IgD-negative memory B cell (primary cell): ENCODE measurements around the gene ZBTB7B. TPM values are rescaled to one million over a fixed set of nuclear protein-coding genes. Genes with fewer than 3 reads are reported as not detected.

Experiments used
- H3K27ac Mint-ChIP-seq, 3 donors: one replicate each; pipeline ENCODE4 v1.8.0; 2020 to 2022; ENCODE audit warnings: mild to moderate bottlenecking in 3 of 3, mixed read lengths in 3 of 3, moderate library complexity in 1 of 3
- H3K27me3 Mint-ChIP-seq: one replicate; pipeline ENCODE4 v1.8.0; 2021; ENCODE audit warnings: mixed read lengths
- H3K36me3 Mint-ChIP-seq: one replicate; pipeline ENCODE4 v1.8.0; 2020; ENCODE audit warnings: mild to moderate bottlenecking, mixed read lengths
- H3K4me1 Mint-ChIP-seq, 3 donors: one replicate each; pipeline ENCODE4 v1.8.0; 2020 to 2022; ENCODE audit warnings: mixed read lengths in 3 of 3, mild to moderate bottlenecking in 1 of 3
- H3K4me3 Mint-ChIP-seq, 4 donors: one replicate each; pipeline ENCODE4 v1.8.0; 2020 to 2022; ENCODE audit warnings: mild to moderate bottlenecking in 4 of 4, mixed read lengths in 4 of 4, moderate library complexity in 3 of 4
- H3K9me3 Mint-ChIP-seq, 3 donors: one replicate each; pipeline ENCODE4 v1.8.0; 2020 to 2021; ENCODE audit warnings: mixed read lengths in 3 of 3, mild to moderate bottlenecking in 1 of 3
- polyA plus RNA-seq: library from polyadenylated mRNA; unstranded; fragments of 300-500 nt; fragmentation: Illumina TruSeq; gene quantifications from one replicate; pipeline ENCODE4 v1.2.3, GENCODE V29; 2021

The ZBTB7B gene
- polyA plus RNA-seq, 1 donor from 2014 or later: 7.7 TPM

DNA sequence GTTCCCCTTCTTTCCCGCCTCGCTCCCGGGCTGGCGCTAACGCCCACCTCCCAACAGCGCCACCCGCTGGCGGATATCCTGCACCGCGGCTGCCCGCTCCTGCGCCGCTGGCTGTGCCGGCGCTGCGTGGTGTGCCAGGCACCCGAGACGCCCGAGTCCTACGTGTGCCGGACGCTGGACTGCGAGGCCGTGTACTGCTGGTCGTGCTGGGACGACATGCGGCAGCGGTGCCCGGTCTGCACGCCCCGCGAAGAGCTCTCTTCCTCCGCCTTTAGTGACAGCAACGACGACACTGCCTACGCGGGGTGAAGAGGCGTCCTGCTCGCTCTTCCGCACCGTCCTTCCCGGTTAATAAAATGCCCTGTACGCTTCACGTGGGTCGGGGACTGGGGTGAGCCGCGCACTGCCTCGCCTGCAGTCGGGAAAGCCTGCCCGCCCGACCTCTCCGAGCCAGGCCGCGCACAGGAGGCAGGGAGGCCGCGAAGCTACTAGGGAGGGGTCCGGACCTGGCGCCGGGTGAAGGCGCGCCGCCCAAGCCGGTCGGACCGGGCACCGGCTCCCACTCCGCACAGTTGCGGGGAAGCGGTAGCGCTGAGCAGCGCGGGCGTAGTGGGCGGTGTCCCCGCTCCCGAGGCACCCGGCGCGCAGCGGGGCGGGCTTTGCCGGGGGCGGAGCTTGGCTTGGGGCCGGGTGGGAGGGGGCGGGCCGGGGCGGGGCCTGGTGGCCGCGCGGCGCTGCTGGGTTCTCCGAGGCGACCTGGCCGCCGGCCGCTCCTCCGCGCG is 48.1 kb downstream of the ZBTB7B start, which contains the start of gene ADAM15:
TSS of gene ADAM15 (plus strand) at position 757 of the 782 bp plus-strand sequence. CDS start 71 bp downstream, outside the sequence.
- H3K9me3 Mint-ChIP-seq: no peaks in the 10 kb centered on the region
- H3K27ac Mint-ChIP-seq: no peak within 1 kb of the TSS
- no peaks in the 10 kb centered on the region for H3K27me3 Mint-ChIP-seq
- no peaks in the 10 kb centered on the region for H3K36me3 Mint-ChIP-seq
- H3K4me1 Mint-ChIP-seq: peaks cover 0 to 13% (median 9%) of the 10 kb centered on the region in 3 donors
- peak within 1 kb of the TSS; percentile 86 to 95 (median 90) for H3K4me3 Mint-ChIP-seq

GRCh38 chr1:155051342-155051776 is 48.8 kb downstream of the ZBTB7B start:
- Mint-ChIP-seq H3K27ac (no peak overlapping the region), H3K4me1 (peaks cover 0 to 13% (median 9%) of the 10 kb centered on the region in 3 donors)

DNA sequence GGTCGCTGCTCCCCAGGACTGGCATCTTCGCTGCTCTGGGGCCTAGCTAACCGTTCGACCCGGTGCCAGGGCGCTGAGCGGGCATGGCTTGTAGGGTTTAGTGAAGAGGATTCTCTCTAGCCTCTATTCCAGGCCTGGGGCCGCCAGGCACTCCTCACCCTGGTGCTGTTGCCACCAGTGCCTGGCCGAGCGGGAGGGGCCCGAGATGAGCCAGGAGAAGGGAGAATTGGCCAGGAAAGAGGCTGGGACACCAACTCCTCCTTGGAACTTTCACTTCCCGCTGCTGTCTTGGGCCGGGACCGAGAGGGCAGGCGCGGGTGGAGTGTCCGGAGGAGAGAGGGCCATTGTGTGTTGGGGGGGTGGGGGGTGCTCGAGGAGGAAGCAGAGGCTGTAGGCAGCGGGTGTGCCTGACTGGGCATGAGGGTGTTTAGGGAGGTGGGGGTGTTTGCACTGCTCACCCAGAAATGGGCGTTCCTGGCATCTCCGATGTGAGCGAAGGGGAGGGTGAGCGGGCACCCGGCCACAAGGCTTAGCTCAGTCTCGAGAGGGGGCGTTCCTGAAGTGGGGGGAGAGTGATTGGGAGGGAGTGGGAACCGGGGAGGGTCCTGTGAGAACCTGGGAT is 49.3 kb downstream of the ZBTB7B start:
- peaks cover 0 to 13% (median 9%) of the 10 kb centered on the region in 3 donors for H3K4me1 Mint-ChIP-seq
- H3K36me3 Mint-ChIP-seq: no peaks in the 10 kb centered on the region
- peaks cover 0 to 1% (median 0%) of the 10 kb centered on the region in 3 donors for H3K9me3 Mint-ChIP-seq
- H3K4me3 Mint-ChIP-seq: peak overlapping the region; percentile 69 to 93 (median 88)
- H3K27ac Mint-ChIP-seq: peak overlapping the region in 1 of 3 donors; percentile 64
- no peaks in the 10 kb centered on the region for H3K27me3 Mint-ChIP-seq

More at GRCh38 chr1:155051342-155051776, 48.8 kb downstream of the ZBTB7B start:
- peaks cover 0 to 1% (median 0%) of the 10 kb centered on the region in 3 donors for H3K9me3 Mint-ChIP-seq
- H3K4me3 Mint-ChIP-seq: peak overlapping the region; percentile 69 to 93 (median 88)
- no peaks in the 10 kb centered on the region for H3K27me3 Mint-ChIP-seq
- no peaks in the 10 kb centered on the region for H3K36me3 Mint-ChIP-seq

DNA sequence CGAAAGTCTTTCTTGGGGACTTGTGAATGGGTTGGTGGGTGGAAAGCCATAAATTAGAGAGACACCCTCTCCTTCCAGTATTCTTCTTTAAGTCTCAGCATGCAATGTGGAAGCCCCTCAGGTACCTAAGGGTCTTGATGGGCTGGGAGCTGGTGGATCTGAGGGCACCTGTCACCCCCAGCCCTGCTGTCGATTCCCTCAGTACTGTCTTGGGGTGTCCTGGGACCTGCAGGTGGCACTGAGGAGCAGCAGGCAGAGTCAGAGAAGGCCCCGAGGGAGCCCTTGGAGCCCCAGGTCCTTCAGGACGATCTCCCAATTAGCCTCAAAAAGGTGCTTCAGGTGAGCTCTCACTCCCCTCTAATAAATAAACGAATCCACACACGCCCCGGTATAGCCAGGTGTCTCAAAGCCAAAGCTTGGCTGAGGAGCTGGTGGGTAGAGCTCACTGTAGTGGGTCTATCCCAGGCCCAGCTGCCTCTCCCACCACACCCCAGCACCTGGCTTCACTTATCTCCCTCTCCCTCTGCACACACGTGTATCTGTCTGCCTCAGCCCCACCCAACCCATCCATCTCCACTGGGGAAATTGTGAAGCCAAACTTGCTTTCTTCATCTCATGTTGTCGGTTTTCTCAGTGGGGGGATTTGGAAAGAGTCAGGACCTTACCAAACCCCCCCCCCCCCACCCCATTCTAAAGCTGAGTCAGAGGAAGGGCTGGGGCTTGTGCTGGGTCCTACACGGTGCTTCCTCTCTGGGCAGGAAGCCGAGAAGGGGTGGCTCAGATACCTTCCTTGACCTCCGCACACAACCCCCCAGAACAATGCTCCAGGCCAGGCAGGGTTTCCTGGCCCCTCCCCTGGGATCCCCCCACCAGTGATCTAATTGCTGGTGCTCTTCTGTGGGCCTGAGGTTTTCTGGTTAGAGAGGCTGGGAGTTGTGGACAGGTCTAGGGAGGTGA is 50.1 kb downstream of the ZBTB7B start:
- H3K4me3 Mint-ChIP-seq: peak overlapping the region; percentile 69 to 93 (median 88)

GRCh38 chr1:155053531-155054105 is 51.0 kb downstream of the ZBTB7B start:
- no peaks in the 10 kb centered on the region for H3K27me3 Mint-ChIP-seq
- peaks cover 0 to 13% (median 9%) of the 10 kb centered on the region in 3 donors for H3K4me1 Mint-ChIP-seq
- peak overlapping the region in 2 of 4 donors; percentile 84 to 88 for H3K4me3 Mint-ChIP-seq
- H3K36me3 Mint-ChIP-seq: no peaks in the 10 kb centered on the region
- H3K9me3 Mint-ChIP-seq: peaks cover 0 to 1% (median 0%) of the 10 kb centered on the region in 3 donors
- no peak overlapping the region for H3K27ac Mint-ChIP-seq

More for the DNA sequence above, 50.1 kb downstream of the ZBTB7B start:
- H3K27me3 Mint-ChIP-seq: no peaks in the 10 kb centered on the region
- H3K4me1 Mint-ChIP-seq: peaks cover 0 to 13% (median 9%) of the 10 kb centered on the region in 3 donors
- peaks cover 0 to 1% (median 0%) of the 10 kb centered on the region in 3 donors for H3K9me3 Mint-ChIP-seq
- peak overlapping the region in 2 of 3 donors; percentile 31 to 64 for H3K27ac Mint-ChIP-seq
- no peaks in the 10 kb centered on the region for H3K36me3 Mint-ChIP-seq

DNA sequence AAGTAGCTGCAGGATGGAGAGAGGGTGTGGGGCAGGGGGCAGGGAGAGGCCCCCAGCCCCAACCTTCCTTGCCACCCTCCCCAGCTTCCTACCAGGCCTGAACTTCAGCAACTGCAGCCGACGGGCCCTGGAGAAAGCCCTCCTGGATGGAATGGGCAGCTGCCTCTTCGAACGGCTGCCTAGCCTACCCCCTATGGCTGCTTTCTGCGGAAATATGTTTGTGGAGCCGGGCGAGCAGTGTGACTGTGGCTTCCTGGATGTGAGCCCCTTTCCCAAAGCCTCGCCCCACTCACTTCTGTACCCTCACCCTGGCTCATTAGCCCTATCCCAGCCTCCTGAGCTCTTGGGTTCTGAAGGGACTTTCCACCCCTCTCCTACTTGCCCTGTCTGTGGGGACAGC is 54.5 kb downstream of the ZBTB7B start:
- Mint-ChIP-seq H3K9me3 (peaks cover 0 to 1% (median 0%) of the 10 kb centered on the region in 3 donors), H3K4me1 (peaks cover 0 to 14% (median 12%) of the 10 kb centered on the region in 3 donors), H3K27ac (no peak overlapping the region), H3K36me3 (no peaks in the 10 kb centered on the region), H3K27me3 (no peaks in the 10 kb centered on the region), H3K4me3 (no peak overlapping the region)

- no peaks in the 10 kb centered on the region for H3K27me3 Mint-ChIP-seq
- H3K4me1 Mint-ChIP-seq: peaks cover 0 to 13% (median 11%) of the 10 kb centered on the region in 3 donors
- no peak overlapping the region for H3K27ac Mint-ChIP-seq
- no peak overlapping the region for H3K4me3 Mint-ChIP-seq
- peaks cover 0 to 1% (median 0%) of the 10 kb centered on the region in 3 donors for H3K9me3 Mint-ChIP-seq
- no peaks in the 10 kb centered on the region for H3K36me3 Mint-ChIP-seq
Observed at GRCh38 chr1:155057788-155058211, 55.2 kb downstream of the ZBTB7B start.

DNA sequence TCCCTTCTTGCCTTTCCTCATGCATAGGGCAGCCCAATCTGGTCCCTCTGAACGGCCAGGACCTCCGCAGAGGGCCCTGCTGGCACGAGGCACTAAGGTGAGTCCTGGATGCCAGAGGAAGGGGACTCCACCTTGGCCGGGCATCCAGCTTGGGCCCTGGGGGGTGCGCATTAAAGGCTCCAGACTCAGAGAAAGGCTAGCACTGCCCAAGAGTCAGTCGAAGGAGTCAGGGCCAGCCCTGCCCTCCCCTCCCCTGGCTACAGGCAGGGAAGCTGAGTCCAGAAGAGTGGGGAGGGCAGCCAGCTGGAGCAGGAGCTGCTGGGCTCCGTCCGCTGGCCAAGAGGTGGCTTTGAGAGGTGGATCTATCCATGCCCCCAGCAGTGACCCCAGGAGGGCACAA is 58.1 kb downstream of the ZBTB7B start:
- peaks cover 0 to 1% (median 0%) of the 10 kb centered on the region in 3 donors for H3K9me3 Mint-ChIP-seq
- H3K4me1 Mint-ChIP-seq: peaks cover 15 to 21% (median 15%) of the 10 kb centered on the region in 3 donors
- H3K36me3 Mint-ChIP-seq: no peaks in the 10 kb centered on the region
- no peaks in the 10 kb centered on the region for H3K27me3 Mint-ChIP-seq
- H3K4me3 Mint-ChIP-seq: no peak overlapping the region
- H3K27ac Mint-ChIP-seq: no peak overlapping the region

GRCh38 chr1:155061381-155062150 is 59.0 kb downstream of the ZBTB7B start:
- Mint-ChIP-seq H3K27ac (peak overlapping the region in 1 of 3 donors; percentile 40), H3K4me3 (peak overlapping the region; percentile 72 to 89 (median 81)), H3K27me3 (no peaks in the 10 kb centered on the region), H3K4me1 (peaks cover 15 to 23% (median 17%) of the 10 kb centered on the region in 3 donors), H3K36me3 (no peaks in the 10 kb centered on the region), H3K9me3 (no peaks in the 10 kb centered on the region)

DNA sequence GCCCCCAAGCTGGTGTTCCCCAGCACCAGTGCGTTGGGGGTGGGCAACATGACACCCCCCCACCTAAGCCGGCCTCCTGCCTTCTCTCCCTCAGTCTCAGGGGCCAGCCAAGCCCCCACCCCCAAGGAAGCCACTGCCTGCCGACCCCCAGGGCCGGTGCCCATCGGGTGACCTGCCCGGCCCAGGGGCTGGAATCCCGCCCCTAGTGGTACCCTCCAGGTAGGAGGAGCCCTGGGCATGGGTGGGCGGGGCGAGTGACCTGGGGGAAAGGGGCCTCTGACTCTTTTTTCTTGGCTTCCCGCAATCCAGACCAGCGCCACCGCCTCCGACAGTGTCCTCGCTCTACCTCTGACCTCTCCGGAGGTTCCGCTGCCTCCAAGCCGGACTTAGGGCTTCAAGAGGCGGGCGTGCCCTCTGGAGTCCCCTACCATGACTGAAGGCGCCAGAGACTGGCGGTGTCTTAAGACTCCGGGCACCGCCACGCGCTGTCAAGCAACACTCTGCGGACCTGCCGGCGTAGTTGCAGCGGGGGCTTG is 59.6 kb downstream of the ZBTB7B start:
- Mint-ChIP-seq H3K36me3 (no peaks in the 10 kb centered on the region), H3K4me1 (peaks cover 15 to 28% (median 20%) of the 10 kb centered on the region in 3 donors), H3K4me3 (peak overlapping the region; percentile 88 to 95 (median 93)), H3K27ac (peak overlapping the region in 1 of 3 donors; percentile 69), H3K9me3 (no peaks in the 10 kb centered on the region), H3K27me3 (no peaks in the 10 kb centered on the region)

DNA sequence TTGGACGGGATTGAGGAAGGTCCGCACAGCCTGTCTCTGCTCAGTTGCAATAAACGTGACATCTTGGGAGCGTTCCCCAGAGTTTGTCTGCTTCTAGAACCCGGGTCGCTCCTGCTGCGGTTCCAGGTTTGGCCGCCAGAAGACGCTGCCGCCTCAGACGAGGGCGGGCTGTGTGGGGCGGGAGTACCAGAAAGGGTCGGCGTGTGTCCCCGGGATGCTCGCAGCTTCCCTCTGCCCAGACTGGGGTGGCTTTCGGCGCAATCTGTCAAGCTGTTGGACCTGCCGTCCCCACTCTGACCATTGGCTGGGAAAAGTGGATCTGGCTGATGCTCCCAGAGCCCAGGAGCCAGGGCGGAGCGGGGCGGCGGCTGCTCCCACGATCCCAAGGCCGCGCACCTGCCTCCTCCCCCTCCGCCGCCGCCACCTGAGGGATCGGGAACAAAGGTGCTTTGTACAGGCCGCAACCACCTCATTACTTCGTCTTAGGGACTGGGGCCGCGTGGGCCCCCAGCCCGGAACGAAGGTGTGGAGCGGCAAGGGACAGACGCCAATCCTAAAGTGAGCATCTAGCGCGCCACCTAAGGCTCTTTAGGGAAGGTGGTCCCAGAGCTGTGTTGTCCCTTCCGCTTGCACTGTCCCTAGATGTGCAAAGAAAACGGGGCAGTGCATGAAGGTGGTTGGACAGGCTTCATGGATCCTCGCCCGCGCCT is 60.3 kb downstream of the ZBTB7B start:
- H3K27me3 Mint-ChIP-seq: no peaks in the 10 kb centered on the region
- H3K4me1 Mint-ChIP-seq: peaks cover 15 to 31% (median 20%) of the 10 kb centered on the region in 3 donors
- peak overlapping the region; percentile 28 to 86 (median 69) for H3K27ac Mint-ChIP-seq
- H3K9me3 Mint-ChIP-seq: no peaks in the 10 kb centered on the region
- H3K36me3 Mint-ChIP-seq: no peaks in the 10 kb centered on the region
- peak overlapping the region; percentile 88 to 95 (median 93) for H3K4me3 Mint-ChIP-seq

DNA sequence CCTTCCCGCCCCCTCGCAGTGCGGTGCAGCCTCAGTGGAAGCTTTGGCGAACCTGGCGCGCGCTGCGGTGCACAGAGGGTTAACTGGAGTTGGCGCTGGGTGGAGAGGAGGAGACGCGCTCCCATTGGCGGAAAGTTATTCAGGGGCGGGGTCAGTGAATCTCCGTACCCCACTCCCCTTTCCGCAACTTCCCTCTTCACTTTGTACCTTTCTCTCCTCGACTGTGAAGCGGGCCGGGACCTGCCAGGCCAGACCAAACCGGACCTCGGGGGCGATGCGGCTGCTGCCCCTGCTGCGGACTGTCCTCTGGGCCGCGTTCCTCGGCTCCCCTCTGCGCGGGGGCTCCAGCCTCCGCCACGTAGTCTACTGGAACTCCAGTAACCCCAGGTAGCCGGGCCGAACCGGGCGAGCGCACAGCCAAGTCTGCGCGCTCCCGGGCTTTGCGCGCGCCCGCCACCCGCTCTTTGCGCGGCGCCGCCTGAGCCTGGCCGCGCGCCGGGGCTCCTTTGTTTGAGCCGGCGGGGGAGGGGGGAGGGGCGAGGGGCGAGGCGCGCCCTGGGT is 61.0 kb downstream of the ZBTB7B start, which contains the start of gene EFNA4:
TSS of gene EFNA4 (plus strand) at position 191 of the 561 bp plus-strand sequence. CDS start at position 275, 84 bp downstream.
- Mint-ChIP-seq H3K36me3 (no peaks in the 10 kb centered on the region), H3K4me3 (peak within 1 kb of the TSS; percentile 88 to 97 (median 93)), H3K27me3 (no peaks in the 10 kb centered on the region), H3K9me3 (no peaks in the 10 kb centered on the region), H3K27ac (peak within 1 kb of the TSS; percentile 33 to 86 (median 69)), H3K4me1 (peaks cover 15 to 31% (median 20%) of the 10 kb centered on the region in 3 donors)
